NT2/D1 (cell line): ENCODE results near the gene SPARCL1.

Experiments used
- DNase-seq: peaks from one replicate; pipeline ENCODE4 v3.0.0-alpha.2; 2011; ENCODE audit warnings: low read depth, low spot score
- H3K27me3 ChIP-seq: 2 replicates; pipeline ENCODE4 v1.6.0; 2011; ENCODE audit warnings: mild to moderate bottlenecking; ENCODE audit not compliant: insufficient read length, insufficient read depth
- H3K36me3 ChIP-seq: 2 replicates; pipeline ENCODE4 v1.6.1; 2011; ENCODE audit warnings: mild to moderate bottlenecking, low read length, mixed read lengths; ENCODE audit not compliant: insufficient read depth, insufficient read length
- H3K4me1 ChIP-seq: 2 replicates; pipeline ENCODE4 v1.5.1; 2011; ENCODE audit not compliant: insufficient read depth, insufficient read length
- H3K4me3 ChIP-seq: 2 replicates; pipeline ENCODE4 v1.5.1; 2011; ENCODE audit warnings: low read depth; ENCODE audit not compliant: insufficient read length
- H3K9ac ChIP-seq: 2 replicates; pipeline ENCODE4 v1.6.0; 2011; ENCODE audit warnings: low read depth; ENCODE audit not compliant: insufficient read length
- H3K9me3 ChIP-seq: 2 replicates; pipeline ENCODE4 v1.5.1; 2011; ENCODE audit warnings: mild to moderate bottlenecking, low read length; ENCODE audit not compliant: insufficient read depth
- SUZ12 ChIP-seq: IDR thresholded peaks from 2 replicates; pipeline ENCODE4 v1.6.1; 2011; ENCODE audit not compliant: insufficient read length, insufficient read depth; ENCODE audit errors: extremely low read depth
- YY1 ChIP-seq: IDR thresholded peaks from 2 replicates; pipeline ENCODE4 v1.6.1; 2011; ENCODE audit not compliant: insufficient read length, insufficient read depth
- ZNF274 ChIP-seq: IDR thresholded peaks from 2 replicates; pipeline ENCODE4 v1.6.1; 2011; ENCODE audit warnings: mild to moderate bottlenecking, low read depth, low read length

The SPARCL1 gene

GRCh38 chr4:87511500-87511899 is 17.7 kb downstream of the SPARCL1 start:
- Histone ChIP-seq H3K4me3 (no peak overlapping the region), H3K36me3 (no peaks in the 10 kb centered on the region), H3K9ac (no peak overlapping the region), H3K9me3 (no peaks in the 10 kb centered on the region), H3K4me1 (no peaks in the 10 kb centered on the region), H3K27me3 (no peaks in the 10 kb centered on the region)
- DNase-seq = no peak
- no peak for TF ChIP-seq ZNF274
- TF ChIP-seq YY1 = no peak
- TF ChIP-seq SUZ12 = no peak

DNA sequence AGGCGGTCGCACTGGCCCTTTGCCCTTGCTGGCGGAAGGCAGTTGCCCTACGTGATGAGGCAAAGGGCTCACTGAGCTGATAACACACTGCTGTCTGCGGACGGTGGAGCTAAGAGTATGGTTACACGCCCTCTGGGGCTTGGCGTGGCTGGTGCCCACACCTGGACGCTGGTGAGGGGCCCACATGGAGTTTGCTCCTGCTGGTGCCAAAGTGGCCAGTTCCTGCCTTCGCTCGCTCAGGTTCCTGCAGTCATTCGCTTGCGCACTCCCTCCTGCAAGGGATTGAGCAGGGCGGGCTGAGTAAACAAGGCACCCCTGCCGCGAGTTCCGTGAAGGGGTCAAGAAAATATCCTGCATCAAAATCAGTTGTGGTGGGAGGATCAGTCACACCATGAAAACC is 18.4 kb downstream of the SPARCL1 start:
- no peak overlapping the region for H3K4me3 ChIP-seq
- TF ChIP-seq YY1 (no peak), ZNF274 (no peak)
- H3K4me1 ChIP-seq = no peaks in the 10 kb centered on the region
- H3K36me3 ChIP-seq = no peaks in the 10 kb centered on the region
- no peak overlapping the region for H3K9ac ChIP-seq
- DNase-seq = no peak
- H3K27me3 ChIP-seq = no peaks in the 10 kb centered on the region
- H3K9me3 ChIP-seq = no peaks in the 10 kb centered on the region

DNA sequence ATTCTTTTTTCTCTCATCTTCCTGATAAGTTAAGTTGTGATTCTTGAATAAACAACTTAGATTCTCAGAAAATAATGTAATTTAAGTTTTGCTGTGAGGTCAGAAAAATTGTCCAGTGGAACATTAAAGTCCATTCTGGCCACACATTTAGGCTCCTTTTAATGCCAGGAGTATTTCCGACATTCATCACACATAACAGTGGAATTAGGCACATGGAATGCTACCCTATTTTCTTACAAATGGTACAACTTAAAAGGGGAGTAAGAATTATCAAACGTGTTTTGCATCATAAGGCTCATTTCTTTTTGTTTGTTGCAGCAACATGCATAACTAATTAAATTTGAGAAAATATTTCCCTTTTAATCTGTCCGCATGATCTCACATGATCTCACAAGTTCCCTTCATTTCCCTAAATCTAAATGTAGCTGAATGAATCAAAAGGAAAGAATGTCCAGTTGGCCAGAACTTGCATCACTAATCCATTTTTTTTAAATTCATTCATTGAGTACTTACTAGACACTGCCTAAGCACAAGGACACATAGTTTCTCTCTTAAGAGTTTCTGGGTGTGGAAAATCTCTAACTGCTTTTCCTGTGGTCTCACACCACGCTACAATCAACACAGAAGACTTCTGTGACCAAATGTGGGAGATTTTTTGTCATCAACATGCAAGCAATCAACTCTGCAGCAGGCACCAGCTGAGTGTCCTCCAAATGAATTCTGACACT is 22.0 kb downstream of the SPARCL1 start:
- Histone ChIP-seq H3K9me3 (no peaks in the 10 kb centered on the region), H3K4me3 (no peak overlapping the region), H3K36me3 (no peaks in the 10 kb centered on the region), H3K9ac (no peak overlapping the region), H3K27me3 (no peaks in the 10 kb centered on the region), H3K4me1 (no peaks in the 10 kb centered on the region)
- TF ChIP-seq YY1 = no peak
- no peak for DNase-seq

DNA sequence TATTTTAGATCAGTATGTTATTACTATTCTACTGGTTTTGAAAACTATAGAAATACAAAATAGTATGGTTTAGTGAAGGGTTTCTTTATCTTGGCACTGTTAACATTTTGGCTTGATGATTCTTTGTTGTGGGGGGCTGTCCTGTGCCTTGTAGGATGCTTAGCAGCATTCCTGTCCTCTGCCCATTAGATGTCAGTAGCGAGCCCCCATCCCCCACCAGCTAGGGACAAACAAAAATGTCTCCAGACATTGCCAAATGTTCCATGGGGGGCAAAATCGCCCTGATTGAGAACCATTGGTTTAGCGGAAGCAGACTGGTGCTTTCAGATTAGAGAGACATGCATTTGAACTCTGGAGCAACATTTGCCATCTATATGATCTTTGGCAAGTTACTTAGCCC is 23.3 kb downstream of the SPARCL1 start:
- Histone ChIP-seq H3K9ac (no peak overlapping the region), H3K9me3 (no peaks in the 10 kb centered on the region), H3K27me3 (no peaks in the 10 kb centered on the region), H3K4me3 (no peak overlapping the region), H3K4me1 (no peaks in the 10 kb centered on the region), H3K36me3 (no peaks in the 10 kb centered on the region)
- DNase-seq = no peak
- TF ChIP-seq YY1 (no peak), ZNF274 (no peak), SUZ12 (no peak)

DNA sequence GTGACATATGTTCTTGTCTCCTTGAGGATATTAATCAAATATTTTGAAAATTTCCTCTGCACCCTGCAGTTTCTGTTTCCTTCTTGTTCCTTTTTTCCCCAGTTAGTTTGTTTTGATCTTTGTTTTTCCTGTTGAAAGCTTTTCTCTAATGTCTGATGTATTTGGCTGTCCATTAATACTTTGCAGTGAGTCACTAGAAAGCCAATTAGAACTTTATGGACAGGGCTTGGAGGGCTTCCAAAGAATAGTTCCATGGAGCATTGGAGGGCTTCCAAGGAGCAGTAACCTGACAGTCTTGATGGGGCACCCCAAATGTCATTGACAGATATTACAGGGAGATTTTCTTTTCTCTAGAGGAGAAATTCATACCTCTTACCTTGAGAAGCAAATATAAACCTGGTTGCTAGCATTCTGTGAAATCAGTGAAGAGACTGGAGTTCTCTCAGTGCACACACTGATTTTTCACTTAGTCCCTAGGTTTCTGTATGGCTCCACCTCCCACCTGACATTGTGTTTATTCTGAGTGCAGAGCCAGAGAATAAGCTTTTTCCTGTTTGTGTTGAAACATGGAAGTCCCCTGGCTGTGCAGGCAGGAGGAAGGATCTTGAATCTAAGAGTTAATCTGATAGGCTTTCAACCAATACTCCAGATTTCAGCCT is 26.5 kb downstream of the SPARCL1 start:
- H3K4me1 ChIP-seq = no peaks in the 10 kb centered on the region
- no peaks in the 10 kb centered on the region for H3K36me3 ChIP-seq
- H3K4me3 ChIP-seq = no peak overlapping the region
- H3K27me3 ChIP-seq = no peaks in the 10 kb centered on the region
- TF ChIP-seq SUZ12 (no peak), YY1 (no peak), ZNF274 (no peak)
- no peak for DNase-seq
- no peak overlapping the region for H3K9ac ChIP-seq
- no peaks in the 10 kb centered on the region for H3K9me3 ChIP-seq

GRCh38 chr4:87500092-87500462 is 29.1 kb downstream of the SPARCL1 start:
- Histone ChIP-seq H3K36me3 (no peaks in the 10 kb centered on the region), H3K27me3 (no peaks in the 10 kb centered on the region), H3K9ac (no peak overlapping the region), H3K4me1 (no peaks in the 10 kb centered on the region), H3K4me3 (no peak overlapping the region), H3K9me3 (no peaks in the 10 kb centered on the region)
- no peak for DNase-seq
- TF ChIP-seq ZNF274 = no peak
- no peak for TF ChIP-seq SUZ12

GRCh38 chr4:87499403-87500091 is 29.6 kb downstream of the SPARCL1 start:
- Histone ChIP-seq H3K27me3 (no peaks in the 10 kb centered on the region), H3K4me3 (no peak overlapping the region), H3K9me3 (no peaks in the 10 kb centered on the region), H3K4me1 (no peaks in the 10 kb centered on the region), H3K9ac (no peak overlapping the region), H3K36me3 (no peaks in the 10 kb centered on the region)
- no peak for DNase-seq
- no peak for TF ChIP-seq ZNF274
